Prostate gland (tissue), 2 donors: ENCODE data around the gene BCAN.
"Not testable (repeated sequence)": the region's sequence is repeated elsewhere in the genome, so short reads cannot be mapped to it uniquely, and the experiment has no call there.

Experiments used
- CTCF ChIP-seq, 4 experiments: fragments of 200-600 bp in 2 of 4; fragments of 450-650 bp in 2 of 4; sonication (generic) in 2 of 4; IDR thresholded peaks; 1 replicate in 3 of 4; 2 replicates in 1 of 4; pipeline ENCODE4 v1.5.1; 2016 to 2019; ENCODE audit warnings: antibody characterized with exemption in 4 of 4, mild to moderate bottlenecking in 2 of 4, moderate library complexity in 2 of 4
- POLR2A ChIP-seq: fragments of 450-650 bp; IDR thresholded peaks from one replicate; pipeline ENCODE4 v1.6.1; 2016; ENCODE audit warnings: antibody characterized with exemption, mild to moderate bottlenecking

GRCh38 chr1:156607344-156607743 lies 34.6 kb upstream of the BCAN start:
- TF ChIP-seq CTCF (IDR thresholded peaks at IDR 0.05); POLR2A: not testable (repeated sequence)
